ENCODE results near the gene PFKP.
"Not testable (repeated sequence)": the region's sequence is repeated elsewhere in the genome, so short reads cannot be mapped to it uniquely, and the experiment has no call there.

The PFKP gene

GRCh38 chr10:3100093-3100792 is 32.9 kb downstream of the PFKP start:
- DNase-seq: no peak

- DNase-seq: no peak
These were observed 33.7 kb downstream of the PFKP start for GRCh38 chr10:3100856-3101640.

- DNase-seq: no peak
These were observed 35.5 kb downstream of the PFKP start for GRCh38 chr10:3102720-3103427.

- DNase-seq: no peak
These were observed 36.3 kb downstream of the PFKP start for GRCh38 chr10:3103646-3104045.

GRCh38 chr10:3104251-3104918 is 37.0 kb downstream of the PFKP start:
- no peak for DNase-seq

GRCh38 chr10:3105166-3105565 is 37.8 kb downstream of the PFKP start:
- DNase-seq: no peak

- no peak for DNase-seq
These were observed 38.6 kb downstream of the PFKP start for GRCh38 chr10:3105905-3106304.

GRCh38 chr10:3106328-3106727 is 39.0 kb downstream of the PFKP start:
- DNase-seq: not testable (repeated sequence)

GRCh38 chr10:3106928-3107425 is 39.6 kb downstream of the PFKP start:
- no peak for DNase-seq

- DNase-seq: no peak
These were observed 40.1 kb downstream of the PFKP start for GRCh38 chr10:3107426-3107961.

GRCh38 chr10:3108033-3108432 is 40.7 kb downstream of the PFKP start:
- DNase-seq: no peak

GRCh38 chr10:3108575-3109105 is 41.3 kb downstream of the PFKP start:
- DNase-seq: no peak

- no peak for DNase-seq
These were observed 41.8 kb downstream of the PFKP start for GRCh38 chr10:3109196-3109595.

GRCh38 chr10:3109633-3110032 is 42.3 kb downstream of the PFKP start:
- no peak for DNase-seq

GRCh38 chr10:3110782-3111620 is 43.7 kb downstream of the PFKP start:
- no peak for DNase-seq

GRCh38 chr10:3111621-3112163 is 44.3 kb downstream of the PFKP start:
- no peak for DNase-seq

GRCh38 chr10:3113343-3113720 is 46.0 kb downstream of the PFKP start:
- DNase-seq: no peak

- DNase-seq: no peak
These were observed 48.3 kb downstream of the PFKP start for GRCh38 chr10:3115685-3116084.

- DNase-seq: no peak
These were observed 49.3 kb downstream of the PFKP start for GRCh38 chr10:3116508-3117100.

- no peak for DNase-seq
These were observed 50.1 kb downstream of the PFKP start for GRCh38 chr10:3117486-3117885.

GRCh38 chr10:3118641-3119091 is 51.3 kb downstream of the PFKP start:
- no peak for DNase-seq
